ENCODE results near the gene IFT81.

DNA sequence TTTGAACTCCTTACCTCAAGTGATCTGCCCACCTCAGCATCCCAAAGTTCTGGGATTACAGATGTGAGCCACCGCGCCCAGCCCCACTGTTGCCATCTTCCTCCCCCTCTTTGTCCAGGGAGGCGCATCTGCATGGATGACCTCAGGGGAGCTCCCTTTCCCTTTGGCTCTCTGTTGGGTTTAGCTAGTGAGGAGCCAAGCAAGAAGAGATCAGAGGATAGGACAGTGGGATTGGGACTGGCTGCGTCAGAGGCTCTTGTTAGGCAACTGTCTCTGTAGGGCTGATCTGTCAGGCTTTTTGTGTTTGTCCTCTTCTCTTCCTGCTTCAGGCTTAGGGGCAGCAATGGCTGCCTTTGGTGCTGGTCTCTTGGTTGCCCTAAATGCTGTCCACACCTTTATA lies 8.5 kb upstream of the IFT81 start:
- TF ChIP-seq SETDB1 (CRISPR knock-in tag; IDR thresholded peaks at IDR 0.05; ENCODE audit: borderline replicate concordance) (no peak), NFIC (IDR thresholded peaks at IDR 0.05; ENCODE audit: low read length) (no peak), CHD2 (IDR thresholded peaks at IDR 0.05; ENCODE audit: low read depth, low read length) (no peak), ZNF18 (CRISPR knock-in tag; IDR thresholded peaks at IDR 0.05; ENCODE audit: insufficient replicate concordance) (no peak), ZNF407 (CRISPR knock-in tag; IDR thresholded peaks at IDR 0.05; ENCODE audit: not compliant biosample characterization) (no peak), TAF15 (IDR thresholded peaks at IDR 0.05; ENCODE audit: low read depth, low read length, poor library complexity, severe bottlenecking) (no peak), SIN3B (IDR thresholded peaks at IDR 0.05; ENCODE audit: low read length) (no peak), TCF12 (IDR thresholded peaks at IDR 0.05) (no peak), TCF12 (CRISPR knock-in tag; IDR thresholded peaks at IDR 0.05) (no peak), ELF1 (CRISPR knock-in tag; IDR thresholded peaks at IDR 0.05) (no peak)
- TF ChIP-seq, protein P1, sequence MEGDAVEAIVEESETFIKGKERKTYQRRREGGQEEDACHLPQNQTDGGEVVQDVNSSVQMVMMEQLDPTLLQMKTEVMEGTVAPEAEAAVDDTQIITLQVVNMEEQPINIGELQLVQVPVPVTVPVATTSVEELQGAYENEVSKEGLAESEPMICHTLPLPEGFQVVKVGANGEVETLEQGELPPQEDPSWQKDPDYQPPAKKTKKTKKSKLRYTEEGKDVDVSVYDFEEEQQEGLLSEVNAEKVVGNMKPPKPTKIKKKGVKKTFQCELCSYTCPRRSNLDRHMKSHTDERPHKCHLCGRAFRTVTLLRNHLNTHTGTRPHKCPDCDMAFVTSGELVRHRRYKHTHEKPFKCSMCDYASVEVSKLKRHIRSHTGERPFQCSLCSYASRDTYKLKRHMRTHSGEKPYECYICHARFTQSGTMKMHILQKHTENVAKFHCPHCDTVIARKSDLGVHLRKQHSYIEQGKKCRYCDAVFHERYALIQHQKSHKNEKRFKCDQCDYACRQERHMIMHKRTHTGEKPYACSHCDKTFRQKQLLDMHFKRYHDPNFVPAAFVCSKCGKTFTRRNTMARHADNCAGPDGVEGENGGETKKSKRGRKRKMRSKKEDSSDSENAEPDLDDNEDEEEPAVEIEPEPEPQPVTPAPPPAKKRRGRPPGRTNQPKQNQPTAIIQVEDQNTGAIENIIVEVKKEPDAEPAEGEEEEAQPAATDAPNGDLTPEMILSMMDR (CRISPR knock-in tag; IDR thresholded peaks at IDR 0.05): no peak

Measured in HepG2 (cell line).